ES-I3 (cell line): ENCODE results near the gene EBF4.
"Not testable (repeated sequence)": the region's sequence is repeated elsewhere in the genome, so short reads cannot be mapped to it uniquely, and the experiment has no call there.

Source experiments
- H3K36me3 ChIP-seq: 2 replicates; pipeline ENCODE4 v1.6.1; 2013; ENCODE audit warnings: mild to moderate bottlenecking, low read length, control low read depth, moderate library complexity; ENCODE audit not compliant: insufficient read depth
- H3K4me1 ChIP-seq: 2 replicates; pipeline ENCODE4 v1.6.1; 2013; ENCODE audit warnings: mild to moderate bottlenecking, control low read depth, low read length; ENCODE audit not compliant: insufficient read depth
- H3K9ac ChIP-seq: 2 replicates; pipeline ENCODE4 v1.6.1; 2013; ENCODE audit warnings: low read depth, mild to moderate bottlenecking, low read length, moderate library complexity
- H3K9me3 ChIP-seq: 2 replicates; pipeline ENCODE4 v1.6.1; 2013; ENCODE audit warnings: mild to moderate bottlenecking, low read length, moderate library complexity; ENCODE audit not compliant: control insufficient read depth, insufficient read depth

The EBF4 gene

GRCh38 chr20:2658414-2659354 is 33.9 kb upstream of the EBF4 start:
- H3K9me3 ChIP-seq: no peaks in the 10 kb centered on the region
- H3K4me1 ChIP-seq: no peaks in the 10 kb centered on the region; the same call in 1 of the 2 replicates
- H3K9ac ChIP-seq: no peak overlapping the region
- peaks cover 52% of the 10 kb centered on the region for H3K36me3 ChIP-seq

GRCh38 chr20:2659547-2659946 is 33.0 kb upstream of the EBF4 start:
- Histone ChIP-seq H3K9ac (no peak overlapping the region), H3K36me3 (peaks cover 44% of the 10 kb centered on the region), H3K9me3 (no peaks in the 10 kb centered on the region), H3K4me1 (no peaks in the 10 kb centered on the region)

GRCh38 chr20:2663364-2663886 is 29.2 kb upstream of the EBF4 start:
- peak overlapping the region; percentile 76 for H3K9ac ChIP-seq
- H3K4me1 ChIP-seq: no peaks in the 10 kb centered on the region
- H3K9me3 ChIP-seq: no peaks in the 10 kb centered on the region

GRCh38 chr20:2663887-2664719 is 28.5 kb upstream of the EBF4 start, which contains the start of gene IDH3B:
Gene IDH3B (minus strand): TSS chr20:2664216. CDS start chr20:2664188, 28 bp downstream.
- no peaks in the 10 kb centered on the region for H3K9me3 ChIP-seq

More at GRCh38 chr20:2663364-2663886, 29.2 kb upstream of the EBF4 start:
- H3K36me3 ChIP-seq: peaks cover 11% of the 10 kb centered on the region

GRCh38 chr20:2671977-2672376 is 20.6 kb upstream of the EBF4 start:
- Histone ChIP-seq H3K36me3 (no peaks in the 10 kb centered on the region), H3K9ac (no peak overlapping the region), H3K4me1 (no peaks in the 10 kb centered on the region), H3K9me3 (no peaks in the 10 kb centered on the region)

More at GRCh38 chr20:2663887-2664719, 28.5 kb upstream of the EBF4 start, which contains the start of gene IDH3B:
- Histone ChIP-seq H3K36me3 (peaks cover 8% of the 10 kb centered on the region), H3K9ac (peak within 1 kb of the TSS; percentile 76), H3K4me1 (no peaks in the 10 kb centered on the region)

GRCh38 chr20:2672446-2672845 is 20.1 kb upstream of the EBF4 start:
- no peaks in the 10 kb centered on the region for H3K4me1 ChIP-seq
- H3K9ac ChIP-seq: no peak overlapping the region
- H3K9me3 ChIP-seq: no peaks in the 10 kb centered on the region
- no peaks in the 10 kb centered on the region for H3K36me3 ChIP-seq

- Histone ChIP-seq H3K9ac (no peak overlapping the region), H3K36me3 (no peaks in the 10 kb centered on the region), H3K4me1 (no peaks in the 10 kb centered on the region)
Measured at GRCh38 chr20:2673453-2673852, 19.1 kb upstream of the EBF4 start.

GRCh38 chr20:2680046-2680445 is 12.5 kb upstream of the EBF4 start:
- Histone ChIP-seq H3K36me3 (no peaks in the 10 kb centered on the region), H3K9me3 (no peaks in the 10 kb centered on the region), H3K4me1 (no peaks in the 10 kb centered on the region), H3K9ac (no peak overlapping the region)

More at GRCh38 chr20:2673453-2673852, 19.1 kb upstream of the EBF4 start:
- H3K9me3 ChIP-seq: no peaks in the 10 kb centered on the region

- not testable (repeated sequence) for H3K9ac ChIP-seq, H3K36me3 ChIP-seq, H3K9me3 ChIP-seq, H3K4me1 ChIP-seq
Measured at GRCh38 chr20:2682040-2682439, 10.5 kb upstream of the EBF4 start.

GRCh38 chr20:2684817-2685216 is 7.8 kb upstream of the EBF4 start:
- H3K36me3 ChIP-seq, H3K9ac ChIP-seq, H3K9me3 ChIP-seq, H3K4me1 ChIP-seq: not testable (repeated sequence)

- H3K36me3 ChIP-seq: no peaks in the 10 kb centered on the region
- H3K4me1 ChIP-seq: no peaks in the 10 kb centered on the region; the same call in 1 of the 2 replicates
- no peak overlapping the region; the same call in 1 of the 2 replicates for H3K9ac ChIP-seq
- no peaks in the 10 kb centered on the region; the same call in 1 of the 2 replicates for H3K9me3 ChIP-seq
Measured at GRCh38 chr20:2687514-2687913, 5.1 kb upstream of the EBF4 start.

- H3K9me3 ChIP-seq: no peaks in the 10 kb centered on the region; the same call in 1 of the 2 replicates
- no peaks in the 10 kb centered on the region for H3K36me3 ChIP-seq
- no peaks in the 10 kb centered on the region; the same call in 1 of the 2 replicates for H3K4me1 ChIP-seq
- H3K9ac ChIP-seq: peak overlapping the region; percentile 4; the same call in 1 of the 2 replicates
Measured at GRCh38 chr20:2688041-2688591, 4.5 kb upstream of the EBF4 start.

GRCh38 chr20:2690213-2690612 is 2.4 kb upstream of the EBF4 start:
- Histone ChIP-seq H3K36me3 (no peaks in the 10 kb centered on the region), H3K9ac (no peak overlapping the region), H3K4me1 (peaks cover 8% of the 10 kb centered on the region; the same call in 1 of the 2 replicates), H3K9me3 (no peaks in the 10 kb centered on the region; the same call in 1 of the 2 replicates)

- H3K9me3 ChIP-seq: no peaks in the 10 kb centered on the region; the same call in 1 of the 2 replicates
- H3K36me3 ChIP-seq: no peaks in the 10 kb centered on the region
- peaks cover 13% of the 10 kb centered on the region for H3K4me1 ChIP-seq
- no peak overlapping the region for H3K9ac ChIP-seq
Measured at GRCh38 chr20:2690718-2691117, 1.9 kb upstream of the EBF4 start.
